Ishikawa (cell line): ENCODE results near the gene KLF6.

Experiments
- CEBPB ChIP-seq: IDR thresholded peaks from 2 replicates; pipeline ENCODE4 v1.6.1; 2012
- CREB1 ChIP-seq: IDR thresholded peaks from 2 replicates; pipeline ENCODE4 v1.6.1; 2012; ENCODE audit warnings: low read depth
- EGR1 ChIP-seq: IDR thresholded peaks from 2 replicates; pipeline ENCODE4 v1.6.1; 2012
- EP300 ChIP-seq: IDR thresholded peaks from 2 replicates; pipeline ENCODE4 v1.6.1; 2012; ENCODE audit warnings: borderline replicate concordance
- FOXM1 ChIP-seq: IDR thresholded peaks from 2 replicates; pipeline ENCODE4 v1.6.1; 2012; ENCODE audit warnings: low read depth, borderline replicate concordance
- MAX ChIP-seq: IDR thresholded peaks from 2 replicates; pipeline ENCODE4 v1.6.1; 2012
- NFIC ChIP-seq: IDR thresholded peaks from 2 replicates; pipeline ENCODE4 v1.6.1; 2012
- RAD21 ChIP-seq: IDR thresholded peaks from 2 replicates; pipeline ENCODE4 v1.6.1; 2012; ENCODE audit warnings: low read depth
- REST ChIP-seq: IDR thresholded peaks from 2 replicates; pipeline ENCODE4 v1.6.1; 2012; ENCODE audit warnings: low read depth, mild to moderate bottlenecking
- TAF1 ChIP-seq: IDR thresholded peaks from 2 replicates; pipeline ENCODE4 v1.6.1; 2012; ENCODE audit warnings: low read depth, mild to moderate bottlenecking
- TCF12 ChIP-seq: IDR thresholded peaks from 2 replicates; pipeline ENCODE4 v1.6.1; 2012; ENCODE audit warnings: low read depth
- TEAD4 ChIP-seq: IDR thresholded peaks from 2 replicates; pipeline ENCODE4 v1.6.1; 2012
- USF1 ChIP-seq: IDR thresholded peaks from 2 replicates; pipeline ENCODE4 v1.6.1; 2012
- YY1 ChIP-seq: IDR thresholded peaks from 2 replicates; pipeline ENCODE4 v1.6.1; 2012; ENCODE audit warnings: low read depth
- ZBTB7A ChIP-seq: IDR thresholded peaks from 2 replicates; pipeline ENCODE4 v1.6.1; 2012; ENCODE audit warnings: low read depth

The KLF6 gene

GRCh38 chr10:3761021-3761686, 23.9 kb downstream of the KLF6 start:
- no peak for TF ChIP-seq FOXM1

GRCh38 chr10:3760083-3760482, 24.9 kb downstream of the KLF6 start:
- TF ChIP-seq CREB1 = no peak
- TF ChIP-seq EP300 = no peak

- TF ChIP-seq NFIC (no peak), RAD21 (no peak), CREB1 (no peak), TEAD4 (no peak), TCF12 (no peak), TAF1 (no peak), USF1 (no peak), REST (no peak), YY1 (no peak), EGR1 (no peak), FOXM1 (no peak), EP300 (no peak), ZBTB7A (no peak), MAX (no peak), CEBPB (no peak)
Observed at GRCh38 chr10:3759397-3759796, 25.6 kb downstream of the KLF6 start.

- no peak for TF ChIP-seq USF1
- no peak for TF ChIP-seq TAF1
- TF ChIP-seq EP300 = no peak
- no peak for TF ChIP-seq CREB1
- TF ChIP-seq REST = no peak
- TF ChIP-seq NFIC = no peak
- TF ChIP-seq TCF12 = no peak
- no peak for TF ChIP-seq RAD21
- no peak for TF ChIP-seq FOXM1
- no peak for TF ChIP-seq YY1
- TF ChIP-seq EGR1 = no peak
- no peak for TF ChIP-seq TEAD4
- no peak for TF ChIP-seq ZBTB7A
- no peak for TF ChIP-seq CEBPB
- no peak for TF ChIP-seq MAX
Observed at GRCh38 chr10:3758491-3758970, 26.5 kb downstream of the KLF6 start.

- TF ChIP-seq USF1 (no peak), REST (no peak), TAF1 (no peak), CEBPB (no peak), YY1 (no peak), ZBTB7A (no peak), EP300 (no peak), MAX (no peak), RAD21 (no peak), TCF12 (no peak), EGR1 (no peak), FOXM1 (no peak), CREB1 (no peak), NFIC (no peak), TEAD4 (no peak)
Observed at GRCh38 chr10:3757638-3758490, 27.1 kb downstream of the KLF6 start.
